Measurements from ENCODE around the gene ACO2. TPM values are rescaled to one million over a fixed set of nuclear protein-coding genes. Genes with fewer than 3 reads are reported as not detected.

The ACO2 gene
- total and polyA plus RNA-seq, 2 of the 4 experiments (the other 2 are of a cell fraction) = 71.3 to 72.9 TPM

- BruUV-seq (replicated peaks) = no TSS peak
- DNase-seq = peak; percentile 73
- in situ Hi-C loops (cut with MboI; ENCODE audit: low sequenced_read_pairs) (no loop called here), intact Hi-C loops (cut with micrococcal nuclease) (no loop called here), dilution Hi-C loops (cut with HindIII; ENCODE audit: low sequenced_read_pairs, unreplicated experiment) (no loop called here)
- ChIA-PET CTCF (interaction anchor here (0.5 to 1.9 kb wide), 2 partner anchors 38 to 44 kb away, joined by 3 to 7 read pairs; no protein-coding TSS in a partner anchor), POLR2A (ENCODE audit: unreplicated experiment) (interaction anchor here (0.6 kb wide), 1 partner anchor 119 kb away, joined by 3 read pairs; no protein-coding TSS in a partner anchor)
- Histone ChIP-seq H2BK5ac (ENCODE audit: low read depth, low read length, poor library complexity, severe bottlenecking) (peak overlapping the region; percentile 56), H4K8ac (ENCODE audit: low read depth in 2 of 2, low read length in 2 of 2) (peak overlapping the region in 1 of 2 experiments; percentile 58; a peak in 2 of 4 replicates), H3K79me1 (ENCODE audit: low read depth in 1 of 2, low read length in 2 of 2) (peaks cover 22 to 85% of the 10 kb centered on the region in 2 experiments), H2BK20ac (ENCODE audit: low read depth, low read length) (no peak overlapping the region), H3K23ac (ENCODE audit: low read depth, low read length) (peak overlapping the region; percentile 46), H3K56ac (ENCODE audit: extremely low read depth, insufficient read depth, low read length) (no peak overlapping the region), H2AFZ (replicated peaks; ENCODE audit: low read length, poor library complexity) (no peak overlapping the region), H3K18ac (ENCODE audit: low read depth, low read length) (no peak overlapping the region; the same call in 1 of the 2 replicates), H4K5ac (ENCODE audit: low read depth, low read length) (no peak overlapping the region), H2BK120ac (ENCODE audit: low read depth, low read length) (0 out of 2 replicates have a peak overlapping the region, but pooled peaks have one; percentile 1), H3K14ac (replicated peaks; ENCODE audit: low read depth, low read length) (peak overlapping the region; percentile 20), H4K91ac (ENCODE audit: insufficient read depth, low read depth, low read length) (peak overlapping the region; percentile 16), H3K36me3 (ENCODE audit: control insufficient read depth, insufficient read depth, low read length) (no peaks in the 10 kb centered on the region), H3K9me1 (ENCODE audit: insufficient read depth, low read length) (peaks cover 29% of the 10 kb centered on the region), H3K27ac (ENCODE audit: insufficient read depth, low read length) (peak overlapping the region; percentile 41; the same call in 1 of the 2 replicates), H3K4ac (ENCODE audit: low read depth, low read length) (peak overlapping the region; percentile 29), H2AK5ac (ENCODE audit: low read depth, low read length) (peak overlapping the region; percentile 12), H3K9ac (ENCODE audit: low read depth, low read length) (no peak overlapping the region), H4K20me1 (ENCODE audit: insufficient read depth, low read length) (peaks cover 50% of the 10 kb centered on the region), H2BK15ac (ENCODE audit: low read depth, low read length) (peak overlapping the region; percentile 10; the same call in 1 of the 3 replicates), H3K4me2 (ENCODE audit: low read depth, low read length) (peak overlapping the region; percentile 65), H3K4me3 (ENCODE audit: insufficient read depth, low read depth, low read length) (no peak overlapping the region), H2AK9ac (replicated peaks; ENCODE audit: low read depth, low read length, poor library complexity) (peak overlapping the region; percentile 70), H3K27me3 (ENCODE audit: control insufficient read depth, insufficient read depth, low read length) (no peaks in the 10 kb centered on the region), H3K4me1 (ENCODE audit: control insufficient read depth, insufficient read depth, low read length) (peaks cover 37% of the 10 kb centered on the region), H3K9me3 (ENCODE audit: control insufficient read depth, insufficient read depth, low read length) (no peaks in the 10 kb centered on the region)
- peak; percentile 38 for ATAC-seq (ENCODE audit: low read depth)
- TF ChIP-seq NFE2L2 (IDR thresholded peaks at IDR 0.05; ENCODE audit: low read depth, low read length) = no peak
- no peak for TF ChIP-seq SMC3 (IDR thresholded peaks at IDR 0.05; ENCODE audit: low read depth, low read length)
- TF ChIP-seq, protein P1, sequence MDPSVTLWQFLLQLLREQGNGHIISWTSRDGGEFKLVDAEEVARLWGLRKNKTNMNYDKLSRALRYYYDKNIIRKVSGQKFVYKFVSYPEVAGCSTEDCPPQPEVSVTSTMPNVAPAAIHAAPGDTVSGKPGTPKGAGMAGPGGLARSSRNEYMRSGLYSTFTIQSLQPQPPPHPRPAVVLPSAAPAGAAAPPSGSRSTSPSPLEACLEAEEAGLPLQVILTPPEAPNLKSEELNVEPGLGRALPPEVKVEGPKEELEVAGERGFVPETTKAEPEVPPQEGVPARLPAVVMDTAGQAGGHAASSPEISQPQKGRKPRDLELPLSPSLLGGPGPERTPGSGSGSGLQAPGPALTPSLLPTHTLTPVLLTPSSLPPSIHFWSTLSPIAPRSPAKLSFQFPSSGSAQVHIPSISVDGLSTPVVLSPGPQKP (IDR thresholded peaks at IDR 0.05; ENCODE audit: borderline replicate concordance, low read depth, low read length) = no peak
- no peak for TF ChIP-seq FOS (IDR thresholded peaks at IDR 0.05; ENCODE audit: low read depth, low read length)
- 0 out of 2 replicates have a peak, but pooled peaks have one; percentile 32 for TF ChIP-seq POLR2A (IDR thresholded peaks at IDR 0.05; ENCODE audit: low read depth, low read length)
- 0 out of 2 replicates have a peak, but pooled peaks have one; percentile 14 for TF ChIP-seq CTCF (conservative IDR thresholded peaks at IDR 0.05; ENCODE audit: low read depth, low read length)
- WGBS, 2 experiments (ENCODE audit: extremely low coverage in 2 of 2, insufficient read length in 1 of 2) = 57% methylated on average over 3 of the region's 6 CpGs; no CpG with 5 or more reads in 1 of the 2 experiments
These were observed 10.9 kb downstream of the ACO2 start for GRCh38 chr22:41479671-41480396.
